ENCODE results near the gene ADRB1.

Gene ADRB1

GRCh38 chr10:114026189-114027040 is 17.3 kb upstream of the ADRB1 start:
- no peak for DNase-seq

- no peak for DNase-seq
These were observed 16.6 kb upstream of the ADRB1 start for GRCh38 chr10:114027041-114027394.

- DNase-seq = no peak
These were observed 15.7 kb upstream of the ADRB1 start for GRCh38 chr10:114027951-114028350.

- no peak for DNase-seq
These were observed 15.2 kb upstream of the ADRB1 start for GRCh38 chr10:114028425-114028824.

- no peak for DNase-seq
These were observed 14.0 kb upstream of the ADRB1 start for GRCh38 chr10:114029655-114030054.

- no peak for DNase-seq
These were observed 13.5 kb upstream of the ADRB1 start for GRCh38 chr10:114030140-114030539.

GRCh38 chr10:114031073-114031972 is 12.3 kb upstream of the ADRB1 start:
- DNase-seq = no peak

- DNase-seq = no peak
These were observed 10.1 kb upstream of the ADRB1 start for GRCh38 chr10:114033566-114033965.

- DNase-seq = no peak
These were observed 8.6 kb upstream of the ADRB1 start for GRCh38 chr10:114034923-114035645.

- no peak for DNase-seq
These were observed 7.9 kb upstream of the ADRB1 start for GRCh38 chr10:114035791-114036190.

- no peak for DNase-seq
These were observed 4.8 kb upstream of the ADRB1 start for GRCh38 chr10:114038819-114039218.

- DNase-seq = no peak
These were observed 2.5 kb upstream of the ADRB1 start for GRCh38 chr10:114041166-114041565.

GRCh38 chr10:114042895-114043531 is 653 bp upstream of the ADRB1 start:
- no peak for DNase-seq

GRCh38 chr10:114044247-114045135 is 825 bp downstream of the ADRB1 start:
- DNase-seq = no peak

- no peak for DNase-seq
These were observed 1.7 kb downstream of the ADRB1 start for GRCh38 chr10:114045136-114046086.

GRCh38 chr10:114046087-114046458 is 2.4 kb downstream of the ADRB1 start:
- DNase-seq = no peak

GRCh38 chr10:114048472-114048871 is 4.8 kb downstream of the ADRB1 start:
- no peak for DNase-seq

GRCh38 chr10:114051714-114052113 is 8.0 kb downstream of the ADRB1 start:
- no peak for DNase-seq

- no peak for DNase-seq
These were observed 8.6 kb downstream of the ADRB1 start for GRCh38 chr10:114052255-114052654.

- DNase-seq = no peak
These were observed 10.3 kb downstream of the ADRB1 start for GRCh38 chr10:114053946-114054345.

GRCh38 chr10:114057855-114058254 is 14.2 kb downstream of the ADRB1 start:
- no peak for DNase-seq

Data from GOT3 (cell line).